ENCODE results near the gene CDC42EP4.

DNA sequence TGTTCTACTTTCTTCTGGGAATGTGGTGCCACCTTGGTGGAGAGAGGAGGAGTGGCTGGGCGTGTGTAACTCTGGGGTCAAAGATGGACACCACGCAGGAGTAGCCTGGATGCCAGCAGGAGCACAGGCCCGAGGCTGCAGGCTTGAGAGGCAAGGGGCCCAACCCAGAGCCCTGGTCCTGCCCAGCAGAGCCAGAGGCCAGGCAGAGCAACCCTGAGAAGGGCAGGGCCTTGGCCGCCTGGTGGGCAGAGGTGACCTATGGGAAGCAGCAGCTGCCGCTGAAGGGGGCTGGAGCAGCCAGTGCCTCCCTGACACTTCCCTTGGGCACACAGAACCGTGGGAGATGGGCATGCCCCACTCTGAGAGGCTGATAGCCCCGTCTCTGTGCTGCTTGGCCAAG, 32.1 kb downstream of the CDC42EP4 start:
- no peak for TF ChIP-seq POLR2A (IDR thresholded peaks at IDR 0.05)
- TF ChIP-seq CTCF (IDR thresholded peaks at IDR 0.05): no peak
